Kidney epithelial cell (primary cell): ENCODE data around the gene UGT1A4. TPM values are rescaled to one million over a fixed set of nuclear protein-coding genes. Genes with fewer than 3 reads are reported as not detected.

Source experiments
- DNase-seq: peaks from one replicate; pipeline ENCODE4 v3.0.0-alpha.2; 2010; ENCODE audit warnings: low read depth
- H3K27me3 ChIP-seq: 2 replicates; pipeline ENCODE4 v1.6.0; 2011; ENCODE audit warnings: low read length; ENCODE audit not compliant: control insufficient read depth, insufficient read depth
- H3K36me3 ChIP-seq: 2 replicates; pipeline ENCODE4 v1.5.1; 2011; ENCODE audit warnings: low read length; ENCODE audit not compliant: control insufficient read depth, insufficient read depth
- H3K4me3 ChIP-seq: 2 replicates; pipeline ENCODE4 v1.5.1; 2011; ENCODE audit warnings: low read depth, mild to moderate bottlenecking, control low read depth, low read length
- total RNA-seq: library from RNA; depleted of rRNA; stranded (reverse); fragments of >200 nt; gene quantifications from 2 replicates; pipeline ENCODE4 v1.2.3, GENCODE V29; 2015
- TF ChIP-seq, protein P1 (sequence below): IDR thresholded peaks from 2 replicates; pipeline ENCODE4 v1.5.1; 2011; ENCODE audit warnings: mild to moderate bottlenecking, moderate library complexity, low read length, control low read depth, inconsistent platforms; ENCODE audit not compliant: insufficient read depth, poor library complexity, severe bottlenecking

The UGT1A4 gene
- total RNA-seq = not detected in 2 replicates

DNA sequence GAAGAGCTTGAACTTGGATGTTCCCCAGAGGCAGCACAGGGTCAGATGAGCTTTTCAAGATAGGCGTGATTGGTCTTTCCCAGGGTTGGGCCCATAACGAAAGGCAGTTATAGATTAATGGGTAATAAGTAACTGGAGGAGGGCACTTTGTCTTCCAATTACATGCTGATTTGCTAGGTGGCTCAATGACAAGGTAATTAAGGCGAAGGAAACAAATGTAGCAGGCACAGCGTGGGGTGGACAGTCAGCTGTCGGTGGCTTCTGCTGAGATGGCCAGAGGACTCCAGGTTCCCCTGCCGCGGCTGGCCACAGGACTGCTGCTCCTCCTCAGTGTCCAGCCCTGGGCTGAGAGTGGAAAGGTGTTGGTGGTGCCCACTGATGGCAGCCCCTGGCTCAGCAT, at the start of gene UGT1A4:
Gene UGT1A4, plus strand, starts transcription at position 185 of the 400 bp plus-strand sequence. Its CDS starts 85 bp downstream, at position 270.
- H3K4me3 ChIP-seq = no peak within 1 kb of the TSS
- TF ChIP-seq, protein P1, sequence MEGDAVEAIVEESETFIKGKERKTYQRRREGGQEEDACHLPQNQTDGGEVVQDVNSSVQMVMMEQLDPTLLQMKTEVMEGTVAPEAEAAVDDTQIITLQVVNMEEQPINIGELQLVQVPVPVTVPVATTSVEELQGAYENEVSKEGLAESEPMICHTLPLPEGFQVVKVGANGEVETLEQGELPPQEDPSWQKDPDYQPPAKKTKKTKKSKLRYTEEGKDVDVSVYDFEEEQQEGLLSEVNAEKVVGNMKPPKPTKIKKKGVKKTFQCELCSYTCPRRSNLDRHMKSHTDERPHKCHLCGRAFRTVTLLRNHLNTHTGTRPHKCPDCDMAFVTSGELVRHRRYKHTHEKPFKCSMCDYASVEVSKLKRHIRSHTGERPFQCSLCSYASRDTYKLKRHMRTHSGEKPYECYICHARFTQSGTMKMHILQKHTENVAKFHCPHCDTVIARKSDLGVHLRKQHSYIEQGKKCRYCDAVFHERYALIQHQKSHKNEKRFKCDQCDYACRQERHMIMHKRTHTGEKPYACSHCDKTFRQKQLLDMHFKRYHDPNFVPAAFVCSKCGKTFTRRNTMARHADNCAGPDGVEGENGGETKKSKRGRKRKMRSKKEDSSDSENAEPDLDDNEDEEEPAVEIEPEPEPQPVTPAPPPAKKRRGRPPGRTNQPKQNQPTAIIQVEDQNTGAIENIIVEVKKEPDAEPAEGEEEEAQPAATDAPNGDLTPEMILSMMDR = no peak

GRCh38 chr2:233671290-233672161, 47.0 kb upstream of the UGT1A4 start, which contains the start of gene UGT1A9:
TSS of gene UGT1A9 (plus strand) at chr2:233671898. CDS start at chr2:233671935, 37 bp downstream.
- TF ChIP-seq, protein P1 = no peak
- Histone ChIP-seq H3K36me3 (no peaks in the 10 kb centered on the region), H3K4me3 (no peak within 1 kb of the TSS), H3K27me3 (no peaks in the 10 kb centered on the region)
- DNase-seq = no peak

More for the DNA sequence above, at the start of gene UGT1A4:
- H3K27me3 ChIP-seq = no peaks in the 10 kb centered on the region
- no peaks in the 10 kb centered on the region for H3K36me3 ChIP-seq
- no peak for DNase-seq

DNA sequence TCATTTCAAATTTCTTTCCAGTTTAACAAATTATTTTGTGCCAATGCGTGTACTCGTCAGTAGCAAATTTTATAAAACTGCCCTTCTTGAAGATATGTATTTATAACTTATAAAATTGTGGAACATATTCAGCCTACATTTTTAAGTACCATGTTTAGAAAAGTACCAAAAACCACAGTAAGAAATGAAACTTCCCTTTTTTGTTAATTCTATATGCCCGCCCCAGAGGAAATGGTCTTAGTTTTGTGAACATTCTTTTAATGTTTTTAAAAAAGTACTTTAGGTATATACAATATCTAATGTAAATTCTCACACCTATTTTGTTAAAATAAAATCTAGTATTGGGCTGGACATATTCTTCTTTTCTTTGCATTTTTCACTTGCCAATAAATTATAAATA, 45.6 kb upstream of the UGT1A4 start:
- no peaks in the 10 kb centered on the region for H3K36me3 ChIP-seq
- H3K27me3 ChIP-seq = no peaks in the 10 kb centered on the region
- no peak for DNase-seq
- H3K4me3 ChIP-seq = no peak overlapping the region
- TF ChIP-seq, protein P1 = no peak

GRCh38 chr2:233673896-233674295, 44.6 kb upstream of the UGT1A4 start:
- no peak for DNase-seq
- TF ChIP-seq, protein P1 = no peak
- Histone ChIP-seq H3K4me3 (no peak overlapping the region), H3K36me3 (no peaks in the 10 kb centered on the region), H3K27me3 (no peaks in the 10 kb centered on the region)

DNA sequence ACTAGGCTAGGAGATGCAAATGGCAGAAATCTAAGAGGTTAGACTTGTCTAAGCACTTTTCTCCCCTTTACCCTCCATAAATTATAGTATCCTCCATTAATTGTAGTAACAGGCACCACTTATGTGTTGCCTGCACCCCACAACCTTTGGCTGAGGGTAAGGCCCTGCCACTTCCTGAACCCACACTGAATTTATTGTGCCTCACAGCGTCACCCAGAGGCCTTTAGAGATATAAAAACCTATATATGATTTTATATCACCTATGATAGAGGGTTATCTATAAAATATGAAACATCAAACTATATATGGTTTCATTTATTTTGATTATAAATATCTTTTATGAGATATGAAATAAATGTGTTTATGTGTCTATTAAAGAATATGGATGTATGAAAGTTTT, 44.2 kb upstream of the UGT1A4 start:
- Histone ChIP-seq H3K27me3 (no peaks in the 10 kb centered on the region), H3K36me3 (no peaks in the 10 kb centered on the region), H3K4me3 (no peak overlapping the region)
- TF ChIP-seq, protein P1 = no peak
- no peak for DNase-seq
